SK-N-SH treated with all-trans-retinoic acid at 6 μM for 48 hours (cell line): ENCODE data around the gene ZNF503.

Source experiments
- ATAC-seq: fragments of 200-7000 bp; cut with Tn5 transposase; 3 replicates; pipeline ENCODE4 v1.9.1; 2020; ENCODE audit warnings: mild to moderate bottlenecking, moderate library complexity
- ARNTL ChIP-seq: fragments of 450-650 bp; formaldehyde crosslinking; IDR thresholded peaks from 2 replicates; pipeline ENCODE4 v1.5.0; 2020; ENCODE audit warnings: low read depth, mild to moderate bottlenecking, moderate library complexity, borderline replicate concordance
- BACH2 ChIP-seq: fragments of 250-450 bp; sonication (Bioruptor Pico); IDR thresholded peaks from 2 replicates; pipeline ENCODE4 v1.9.0; 2021; ENCODE audit warnings: mild to moderate bottlenecking, borderline replicate concordance
- ESRRG ChIP-seq: fragments of 250-450 bp; sonication (Bioruptor Pico); IDR thresholded peaks from 2 replicates; pipeline ENCODE4 v1.6.1; 2021; ENCODE audit warnings: mild to moderate bottlenecking
- GLIS3 ChIP-seq: fragments of 250-450 bp; sonication (Bioruptor Pico); IDR thresholded peaks from 2 replicates; pipeline ENCODE4 v1.5.0; 2020; ENCODE audit warnings: mild to moderate bottlenecking, moderate library complexity
- OSR1 ChIP-seq: fragments of 250-450 bp; sonication (Bioruptor Pico); IDR thresholded peaks from 2 replicates; pipeline ENCODE4 v1.8.0; 2022; ENCODE audit warnings: moderate library complexity, mild to moderate bottlenecking, inconsistent platforms
- RARB ChIP-seq: fragments of 250-450 bp; sonication (Bioruptor Pico); IDR thresholded peaks from 2 replicates; pipeline ENCODE4 v1.8.0; 2021; ENCODE audit warnings: mild to moderate bottlenecking, moderate library complexity
- SNAI2 ChIP-seq: fragments of 250-450 bp; sonication (Bioruptor Pico); IDR thresholded peaks from 2 replicates; pipeline ENCODE4 v1.5.0; 2020; ENCODE audit warnings: mild to moderate bottlenecking, moderate library complexity
- TOX ChIP-seq: fragments of 250-450 bp; sonication (Bioruptor Pico); IDR thresholded peaks from 2 replicates; pipeline ENCODE4 v1.8.0; 2021; ENCODE audit warnings: mild to moderate bottlenecking, moderate library complexity, borderline replicate concordance
- ZC3H10 ChIP-seq: fragments of 250-450 bp; sonication (Bioruptor Pico); IDR thresholded peaks from 2 replicates; pipeline ENCODE4 v1.5.1; 2021; ENCODE audit warnings: mild to moderate bottlenecking, moderate library complexity
- ZFP3 ChIP-seq: fragments of 250-450 bp; sonication (Bioruptor Pico); IDR thresholded peaks from 2 replicates; pipeline ENCODE4 v1.5.0; 2020; ENCODE audit warnings: mild to moderate bottlenecking, moderate library complexity
- ZFP30 ChIP-seq: fragments of 450-650 bp; formaldehyde crosslinking; IDR thresholded peaks from 2 replicates; pipeline ENCODE4 v1.5.0; 2022; ENCODE audit warnings: mild to moderate bottlenecking, moderate library complexity
- ZNF565 ChIP-seq: fragments of 450-650 bp; formaldehyde crosslinking; conservative IDR thresholded peaks from 2 replicates; pipeline ENCODE4 v1.5.0; 2020; ENCODE audit warnings: low read depth, mild to moderate bottlenecking, moderate library complexity
- ZNF70 ChIP-seq: fragments of 450-650 bp; formaldehyde crosslinking; IDR thresholded peaks from 2 replicates; pipeline ENCODE4 v1.5.0; 2020; ENCODE audit warnings: mild to moderate bottlenecking, moderate library complexity
- ZNF8 ChIP-seq: fragments of 450-650 bp; formaldehyde crosslinking; IDR thresholded peaks from 2 replicates; pipeline ENCODE4 v1.5.0; 2020; ENCODE audit warnings: mild to moderate bottlenecking, moderate library complexity
- TF ChIP-seq, protein P1 (sequence below): fragments of 250-450 bp; sonication (Bioruptor Pico); IDR thresholded peaks from 2 replicates; pipeline ENCODE4 v1.8.0; 2020; ENCODE audit warnings: mild to moderate bottlenecking, moderate library complexity, borderline replicate concordance
- TF ChIP-seq, protein P2 (sequence below): fragments of 250-450 bp; sonication (Bioruptor Pico); IDR thresholded peaks from 2 replicates; pipeline ENCODE4 v1.5.1; 2021; ENCODE audit warnings: mild to moderate bottlenecking, moderate library complexity
- TF ChIP-seq, protein P3 (sequence below): fragments of 250-450 bp; sonication (Bioruptor Pico); IDR thresholded peaks from 2 replicates; pipeline ENCODE4 v1.8.0; 2021; ENCODE audit warnings: low read depth, mild to moderate bottlenecking, moderate library complexity, borderline replicate concordance

The ZNF503 gene

DNA sequence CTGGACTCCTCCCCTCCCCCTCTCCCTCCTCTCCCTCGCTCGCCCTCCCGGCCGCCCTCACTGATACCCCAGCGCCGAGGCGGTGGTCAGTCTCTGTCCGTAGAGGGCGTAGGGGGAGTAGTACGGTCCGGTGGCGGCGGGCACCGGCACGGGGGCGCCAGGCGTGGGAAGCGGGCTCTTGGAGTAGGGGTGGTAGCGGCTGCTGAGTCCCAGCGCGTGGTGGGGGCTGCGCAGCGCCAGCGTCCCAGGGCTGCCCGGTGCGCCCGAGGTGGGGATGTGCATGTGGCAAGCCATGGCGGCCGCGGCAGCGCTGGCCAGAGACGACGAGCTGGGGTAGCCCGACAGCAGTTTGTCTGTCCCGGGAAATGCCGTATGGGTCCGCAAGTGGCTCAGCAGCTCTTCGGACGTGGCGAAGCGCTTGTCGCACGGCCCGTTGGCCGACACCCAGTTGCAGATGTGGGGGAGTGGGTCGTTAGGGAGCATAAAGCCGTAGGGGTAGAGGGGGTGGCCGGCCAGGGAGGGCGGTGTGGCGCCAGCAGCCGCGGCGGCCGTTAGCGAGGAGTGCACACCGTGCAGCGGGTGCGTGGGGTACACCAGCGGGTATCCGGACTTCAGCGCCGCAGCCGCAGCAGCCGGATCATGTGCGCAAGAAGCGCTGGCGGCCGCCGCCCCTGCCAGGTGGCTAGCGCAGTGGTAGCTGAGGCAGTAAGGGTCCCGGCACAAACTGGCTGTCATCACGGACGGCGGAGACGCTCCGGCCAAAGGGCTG lies 2.7 kb downstream of the ZNF503 start:
- TF ChIP-seq, protein P1, sequence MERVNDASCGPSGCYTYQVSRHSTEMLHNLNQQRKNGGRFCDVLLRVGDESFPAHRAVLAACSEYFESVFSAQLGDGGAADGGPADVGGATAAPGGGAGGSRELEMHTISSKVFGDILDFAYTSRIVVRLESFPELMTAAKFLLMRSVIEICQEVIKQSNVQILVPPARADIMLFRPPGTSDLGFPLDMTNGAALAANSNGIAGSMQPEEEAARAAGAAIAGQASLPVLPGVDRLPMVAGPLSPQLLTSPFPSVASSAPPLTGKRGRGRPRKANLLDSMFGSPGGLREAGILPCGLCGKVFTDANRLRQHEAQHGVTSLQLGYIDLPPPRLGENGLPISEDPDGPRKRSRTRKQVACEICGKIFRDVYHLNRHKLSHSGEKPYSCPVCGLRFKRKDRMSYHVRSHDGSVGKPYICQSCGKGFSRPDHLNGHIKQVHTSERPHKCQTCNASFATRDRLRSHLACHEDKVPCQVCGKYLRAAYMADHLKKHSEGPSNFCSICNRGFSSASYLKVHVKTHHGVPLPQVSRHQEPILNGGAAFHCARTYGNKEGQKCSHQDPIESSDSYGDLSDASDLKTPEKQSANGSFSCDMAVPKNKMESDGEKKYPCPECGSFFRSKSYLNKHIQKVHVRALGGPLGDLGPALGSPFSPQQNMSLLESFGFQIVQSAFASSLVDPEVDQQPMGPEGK (CRISPR knock-in tag) = no peak
- no peak for TF ChIP-seq ARNTL
- no peak for TF ChIP-seq BACH2 (CRISPR knock-in tag)
- no peak for TF ChIP-seq OSR1 (CRISPR knock-in tag)
- no peak for TF ChIP-seq RARB
- TF ChIP-seq SNAI2 (CRISPR knock-in tag) = no peak
- ATAC-seq = no peak

DNA sequence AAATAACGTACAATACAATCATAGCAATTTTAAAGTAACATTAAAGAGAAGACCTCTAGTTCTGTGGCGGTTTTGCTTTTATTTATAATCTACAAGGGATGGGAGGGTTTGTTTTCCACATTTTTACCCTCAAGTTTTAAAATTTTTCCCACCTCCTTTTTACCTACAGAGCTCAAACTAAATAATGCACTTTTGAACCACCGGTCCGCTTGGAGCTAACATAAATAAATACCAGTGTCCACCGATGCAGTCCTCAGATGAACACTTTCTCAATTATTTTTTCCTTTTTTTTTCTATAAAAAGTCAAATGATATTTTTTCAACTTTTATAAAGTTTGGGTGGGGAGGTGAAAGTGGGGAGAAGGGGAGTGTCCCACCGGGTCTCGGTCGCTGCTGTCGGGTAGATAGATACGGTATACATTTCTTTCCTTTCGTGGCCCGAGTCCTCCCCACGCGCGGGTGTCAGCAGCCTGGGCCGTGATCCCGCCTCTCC lies 3.3 kb downstream of the ZNF503 start:
- TF ChIP-seq, protein P2, sequence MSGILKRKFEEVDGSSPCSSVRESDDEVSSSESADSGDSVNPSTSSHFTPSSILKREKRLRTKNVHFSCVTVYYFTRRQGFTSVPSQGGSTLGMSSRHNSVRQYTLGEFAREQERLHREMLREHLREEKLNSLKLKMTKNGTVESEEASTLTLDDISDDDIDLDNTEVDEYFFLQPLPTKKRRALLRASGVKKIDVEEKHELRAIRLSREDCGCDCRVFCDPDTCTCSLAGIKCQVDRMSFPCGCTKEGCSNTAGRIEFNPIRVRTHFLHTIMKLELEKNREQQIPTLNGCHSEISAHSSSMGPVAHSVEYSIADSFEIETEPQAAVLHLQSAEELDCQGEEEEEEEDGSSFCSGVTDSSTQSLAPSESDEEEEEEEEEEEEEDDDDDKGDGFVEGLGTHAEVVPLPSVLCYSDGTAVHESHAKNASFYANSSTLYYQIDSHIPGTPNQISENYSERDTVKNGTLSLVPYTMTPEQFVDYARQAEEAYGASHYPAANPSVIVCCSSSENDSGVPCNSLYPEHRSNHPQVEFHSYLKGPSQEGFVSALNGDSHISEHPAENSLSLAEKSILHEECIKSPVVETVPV (CRISPR knock-in tag) = no peak
- TF ChIP-seq ZC3H10 (no peak), ZNF565 (no peak), GLIS3 (CRISPR knock-in tag) (no peak), BACH2 (CRISPR knock-in tag) (no peak), OSR1 (CRISPR knock-in tag) (no peak), ZNF8 (CRISPR knock-in tag) (no peak), ESRRG (CRISPR knock-in tag) (no peak), TOX (no peak), ZNF70 (CRISPR knock-in tag) (no peak), ZFP30 (CRISPR knock-in tag) (no peak)
- TF ChIP-seq, protein P3, sequence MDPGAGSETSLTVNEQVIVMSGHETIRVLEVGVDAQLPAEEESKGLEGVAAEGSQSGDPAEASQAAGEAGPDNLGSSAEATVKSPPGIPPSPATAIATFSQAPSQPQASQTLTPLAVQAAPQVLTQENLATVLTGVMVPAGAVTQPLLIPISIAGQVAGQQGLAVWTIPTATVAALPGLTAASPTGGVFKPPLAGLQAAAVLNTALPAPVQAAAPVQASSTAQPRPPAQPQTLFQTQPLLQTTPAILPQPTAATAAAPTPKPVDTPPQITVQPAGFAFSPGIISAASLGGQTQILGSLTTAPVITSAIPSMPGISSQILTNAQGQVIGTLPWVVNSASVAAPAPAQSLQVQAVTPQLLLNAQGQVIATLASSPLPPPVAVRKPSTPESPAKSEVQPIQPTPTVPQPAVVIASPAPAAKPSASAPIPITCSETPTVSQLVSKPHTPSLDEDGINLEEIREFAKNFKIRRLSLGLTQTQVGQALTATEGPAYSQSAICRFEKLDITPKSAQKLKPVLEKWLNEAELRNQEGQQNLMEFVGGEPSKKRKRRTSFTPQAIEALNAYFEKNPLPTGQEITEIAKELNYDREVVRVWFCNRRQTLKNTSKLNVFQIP (CRISPR knock-in tag) = no peak
- TF ChIP-seq, all 23 proteins: peak for 0
- ATAC-seq = no peak

DNA sequence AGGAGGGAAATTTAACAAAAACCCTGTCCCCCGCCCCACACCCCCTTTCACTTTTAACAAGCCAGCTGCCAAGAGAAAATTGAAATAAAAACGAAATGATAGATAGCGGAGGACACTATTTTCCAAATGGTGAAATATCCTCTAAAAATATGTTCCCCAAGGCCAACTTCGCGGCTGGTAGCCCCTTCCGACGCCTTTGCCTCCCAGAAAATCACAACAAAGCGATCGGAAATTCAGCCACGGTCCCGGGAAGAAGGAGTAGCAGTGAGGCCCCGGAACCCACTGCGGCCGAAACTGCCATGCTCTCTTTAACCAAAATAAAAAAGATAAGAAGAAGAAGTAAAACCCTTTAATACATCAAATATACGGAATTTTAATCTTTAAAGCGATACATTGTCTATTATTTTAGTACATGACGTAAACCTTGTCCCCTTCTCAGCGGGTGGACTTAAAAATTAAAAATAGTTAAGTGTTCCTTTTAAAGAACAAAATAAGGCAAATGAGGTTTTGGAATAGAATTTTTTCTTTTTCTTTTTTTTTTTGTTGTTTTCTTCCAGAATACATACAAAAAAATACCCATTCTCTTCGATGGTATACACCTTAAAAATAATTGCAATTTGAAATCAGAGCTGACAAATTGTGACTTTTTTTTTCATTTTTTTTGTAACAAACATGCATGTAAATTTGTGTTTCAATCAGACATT lies 3.9 kb downstream of the ZNF503 start:
- no peak for ATAC-seq
- TF ChIP-seq ZNF565 = no peak
- no peak for TF ChIP-seq TOX
- TF ChIP-seq BACH2 (CRISPR knock-in tag) = no peak

DNA sequence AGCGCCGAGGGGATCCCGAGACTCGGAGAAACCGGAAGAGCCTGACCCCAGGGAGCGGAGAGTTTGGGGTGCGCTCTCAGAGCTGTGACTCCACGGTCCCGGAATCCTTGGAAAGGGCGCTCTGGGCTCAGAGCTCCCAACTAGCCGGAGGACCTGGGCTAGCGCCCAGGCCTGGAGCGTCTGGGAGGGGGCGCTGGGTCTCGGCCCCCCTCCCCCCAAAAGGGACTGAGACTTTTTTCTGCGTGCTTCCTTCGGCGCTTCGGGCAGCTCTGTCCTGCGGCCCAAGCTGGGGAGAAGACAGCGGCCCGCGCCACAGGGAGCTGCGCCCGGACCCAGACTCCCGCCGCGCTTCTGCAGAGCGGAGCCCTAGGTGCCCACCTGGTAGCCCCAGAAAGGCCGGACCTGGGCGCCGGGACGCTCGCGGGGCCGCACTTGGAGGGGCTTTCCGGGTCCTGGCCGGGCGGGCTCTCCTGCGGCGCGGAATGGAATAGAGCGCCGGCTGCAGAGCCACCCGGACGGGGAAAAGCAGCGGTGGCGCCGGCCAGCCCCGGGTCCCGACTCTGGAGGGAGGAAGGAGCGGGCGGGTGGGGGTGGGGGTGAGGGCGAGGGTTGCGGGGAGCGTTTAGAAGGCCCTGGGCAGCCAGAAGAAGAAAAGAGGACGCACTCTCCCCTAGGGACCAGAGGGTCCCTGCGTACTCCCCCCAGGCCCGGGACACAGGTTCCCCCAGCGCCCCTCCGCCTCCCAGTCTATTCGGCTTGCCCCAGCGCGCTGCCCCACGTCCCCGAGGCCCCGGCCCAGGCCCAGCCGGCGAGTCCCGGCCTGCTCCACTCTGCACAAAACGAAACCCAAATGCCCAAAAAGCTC lies 4.7 kb downstream of the ZNF503 start:
- TF ChIP-seq ZNF565 = no peak
- no peak for TF ChIP-seq TOX
- TF ChIP-seq, all 23 proteins: peak for 0

DNA sequence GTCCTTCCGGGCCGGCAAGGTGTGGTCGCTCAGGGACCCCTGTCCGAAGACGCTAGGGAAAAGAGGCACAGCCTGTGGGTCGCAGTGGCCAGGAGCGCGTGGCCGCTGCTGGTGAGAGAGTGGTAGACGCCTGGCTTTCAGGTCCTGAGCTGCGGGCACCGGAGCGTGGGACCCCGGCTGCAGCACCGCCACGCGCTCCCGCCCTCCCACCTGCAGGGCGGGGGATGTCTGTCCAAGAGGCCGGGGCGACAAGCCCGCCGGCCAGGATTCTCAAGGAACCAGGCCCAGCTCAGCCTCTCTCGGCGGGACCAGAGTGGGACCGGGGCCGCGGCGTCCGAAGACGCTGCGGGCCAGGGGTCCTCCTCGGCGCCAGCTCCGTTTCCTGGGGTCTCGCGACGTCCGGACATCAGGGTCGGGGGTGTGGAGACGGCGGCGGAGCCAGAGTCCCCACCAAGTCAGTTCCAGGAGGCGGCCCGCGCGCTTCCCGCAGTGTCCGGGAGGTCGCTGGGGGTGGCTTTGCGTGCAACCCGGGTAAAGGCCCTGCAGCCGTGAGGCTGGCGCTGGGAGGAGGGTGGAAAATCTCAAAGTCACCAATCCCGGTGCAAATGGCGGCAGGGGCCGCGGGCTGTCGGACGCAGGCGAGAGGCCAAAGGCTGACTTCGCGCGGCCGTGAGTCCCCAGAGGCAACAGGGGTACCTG lies 5.5 kb downstream of the ZNF503 start:
- ATAC-seq = no peak
- TF ChIP-seq, protein P3 (CRISPR knock-in tag) = no peak
- no peak for TF ChIP-seq ARNTL
- no peak for TF ChIP-seq ZFP3 (CRISPR knock-in tag)
- no peak for TF ChIP-seq ZNF70 (CRISPR knock-in tag)
- no peak for TF ChIP-seq BACH2 (CRISPR knock-in tag)

More for the DNA sequence above, 4.7 kb downstream of the ZNF503 start:
- ATAC-seq = no peak
